ENCODE measurements around the gene TPRG1.

TPRG1 gene

DNA sequence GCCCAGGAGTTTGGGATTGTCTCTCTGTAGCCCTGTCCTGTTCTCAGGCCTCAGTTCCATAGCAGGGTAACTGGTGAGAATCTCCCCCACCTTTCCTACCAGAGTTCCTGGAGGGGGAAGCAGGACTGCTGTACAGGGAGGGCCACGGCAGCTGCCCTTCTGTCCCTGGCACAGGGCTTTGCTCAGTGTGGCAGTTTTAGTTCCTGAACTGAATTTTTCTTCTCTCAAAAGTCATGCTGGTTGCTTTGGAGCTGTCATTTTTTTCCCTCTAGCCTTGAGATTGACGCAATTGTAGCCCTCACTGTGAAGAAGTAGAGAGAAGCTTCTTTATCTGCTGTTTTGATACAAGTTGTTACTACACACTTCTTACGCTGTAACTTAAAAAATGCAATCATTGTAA lies 55.5 kb downstream of the TPRG1 start:
- H3F3A ChIP-seq (ENCODE audit: control insufficient read depth, insufficient read depth), result no peaks in the 10 kb centered on the region
- no peak overlapping the region for H3K27ac ChIP-seq (ENCODE audit: low read depth, low read length)
- no peaks in the 10 kb centered on the region for H3K9me3 ChIP-seq (ENCODE audit: control insufficient read depth, insufficient read depth, low read length)
- no peak overlapping the region for H3K4me3 ChIP-seq (ENCODE audit: low read length)
- no peak overlapping the region for H3K4me2 ChIP-seq (ENCODE audit: low read length)
- H3K36me3 ChIP-seq (ENCODE audit: control insufficient read depth, low read length), result no peaks in the 10 kb centered on the region
- peaks cover 6% of the 10 kb centered on the region for H3K27me3 ChIP-seq (ENCODE audit: control insufficient read depth, low read length)
- no peaks in the 10 kb centered on the region for H3K79me2 ChIP-seq (ENCODE audit: control insufficient read depth, low read length)
- H4K20me1 ChIP-seq (ENCODE audit: control insufficient read depth, insufficient read depth, low read depth, low read length), result no peaks in the 10 kb centered on the region
- TF ChIP-seq EZH2phosphoT487 (IDR thresholded peaks at IDR 0.05; ENCODE audit: borderline replicate concordance, low read length), result no peak
- no peak for TF ChIP-seq CTCF (IDR thresholded peaks at IDR 0.05; ENCODE audit: low read depth, low read length, poor library complexity, severe bottlenecking)
- H3K4me1 ChIP-seq (ENCODE audit: control insufficient read depth, low read length), result no peaks in the 10 kb centered on the region
- no peaks in the 10 kb centered on the region for H3K9me2 ChIP-seq (replicated peaks; ENCODE audit: control insufficient read depth, low read length)

GRCh38 chr3:189229196-189229828 lies 57.5 kb downstream of the TPRG1 start:
- no peaks in the 10 kb centered on the region for H3F3A ChIP-seq (ENCODE audit: control insufficient read depth, insufficient read depth)
- no peak overlapping the region for H3K4me2 ChIP-seq (ENCODE audit: low read length)
- TF ChIP-seq CTCF (IDR thresholded peaks at IDR 0.05; ENCODE audit: low read depth, low read length, poor library complexity, severe bottlenecking) (no peak), EZH2phosphoT487 (IDR thresholded peaks at IDR 0.05; ENCODE audit: borderline replicate concordance, low read length) (no peak)
- peaks cover 6% of the 10 kb centered on the region for H3K27me3 ChIP-seq (ENCODE audit: control insufficient read depth, low read length)
- H3K4me1 ChIP-seq (ENCODE audit: control insufficient read depth, low read length), result no peaks in the 10 kb centered on the region
- no peak overlapping the region for H3K4me3 ChIP-seq (ENCODE audit: low read length)
- H3K36me3 ChIP-seq (ENCODE audit: control insufficient read depth, low read length), result no peaks in the 10 kb centered on the region
- H3K9me3 ChIP-seq (ENCODE audit: control insufficient read depth, insufficient read depth, low read length), result no peaks in the 10 kb centered on the region
- no peaks in the 10 kb centered on the region for H3K79me2 ChIP-seq (ENCODE audit: control insufficient read depth, low read length)
- no peak overlapping the region for H3K27ac ChIP-seq (ENCODE audit: low read depth, low read length)
- no peaks in the 10 kb centered on the region for H4K20me1 ChIP-seq (ENCODE audit: control insufficient read depth, insufficient read depth, low read depth, low read length)
- H3K9me2 ChIP-seq (replicated peaks; ENCODE audit: control insufficient read depth, low read length), result no peaks in the 10 kb centered on the region

DNA sequence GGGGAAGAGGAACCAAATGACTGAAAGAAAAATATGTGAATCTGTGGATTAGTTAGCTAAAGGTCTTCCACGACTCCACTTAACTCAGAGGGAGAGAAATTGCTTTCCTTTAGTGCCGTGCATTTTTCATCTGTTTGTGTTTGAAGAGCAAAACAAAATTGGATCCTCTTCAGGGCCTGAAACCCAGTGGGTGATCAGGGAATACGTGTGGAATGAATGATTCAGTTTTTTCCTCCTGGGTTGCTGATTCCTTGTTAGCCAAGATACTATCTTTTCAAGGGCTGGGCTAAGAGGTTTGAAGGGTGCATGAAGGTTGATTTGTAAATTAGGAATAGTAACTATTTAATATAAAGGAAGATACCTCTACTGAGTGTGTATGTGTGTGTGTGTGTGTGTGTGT lies 61.0 kb downstream of the TPRG1 start:
- Histone ChIP-seq H3K9me3 (ENCODE audit: control insufficient read depth, insufficient read depth, low read length) (no peaks in the 10 kb centered on the region), H3K4me3 (ENCODE audit: low read length) (no peak overlapping the region), H3K27me3 (ENCODE audit: control insufficient read depth, low read length) (peaks cover 7% of the 10 kb centered on the region), H3K4me2 (ENCODE audit: low read length) (no peak overlapping the region), H3K36me3 (ENCODE audit: control insufficient read depth, low read length) (no peaks in the 10 kb centered on the region), H3K4me1 (ENCODE audit: control insufficient read depth, low read length) (no peaks in the 10 kb centered on the region), H3K9me2 (replicated peaks; ENCODE audit: control insufficient read depth, low read length) (no peaks in the 10 kb centered on the region), H4K20me1 (ENCODE audit: control insufficient read depth, insufficient read depth, low read depth, low read length) (no peaks in the 10 kb centered on the region), H3K27ac (ENCODE audit: low read depth, low read length) (no peak overlapping the region), H3F3A (ENCODE audit: control insufficient read depth, insufficient read depth) (no peaks in the 10 kb centered on the region), H3K79me2 (ENCODE audit: control insufficient read depth, low read length) (no peaks in the 10 kb centered on the region)
- TF ChIP-seq CTCF (IDR thresholded peaks at IDR 0.05; ENCODE audit: low read depth, low read length, poor library complexity, severe bottlenecking), result no peak
- TF ChIP-seq EZH2phosphoT487 (IDR thresholded peaks at IDR 0.05; ENCODE audit: borderline replicate concordance, low read length), result no peak

All from DOHH2 (cell line).